ENCODE data around the gene DNAJC7. TPM values are rescaled to one million over a fixed set of nuclear protein-coding genes. Genes with fewer than 3 reads are reported as not detected.

Gene DNAJC7, protein sequence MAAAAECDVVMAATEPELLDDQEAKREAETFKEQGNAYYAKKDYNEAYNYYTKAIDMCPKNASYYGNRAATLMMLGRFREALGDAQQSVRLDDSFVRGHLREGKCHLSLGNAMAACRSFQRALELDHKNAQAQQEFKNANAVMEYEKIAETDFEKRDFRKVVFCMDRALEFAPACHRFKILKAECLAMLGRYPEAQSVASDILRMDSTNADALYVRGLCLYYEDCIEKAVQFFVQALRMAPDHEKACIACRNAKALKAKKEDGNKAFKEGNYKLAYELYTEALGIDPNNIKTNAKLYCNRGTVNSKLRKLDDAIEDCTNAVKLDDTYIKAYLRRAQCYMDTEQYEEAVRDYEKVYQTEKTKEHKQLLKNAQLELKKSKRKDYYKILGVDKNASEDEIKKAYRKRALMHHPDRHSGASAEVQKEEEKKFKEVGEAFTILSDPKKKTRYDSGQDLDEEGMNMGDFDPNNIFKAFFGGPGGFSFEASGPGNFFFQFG
- 100 to 1,000 TPM; 106 to 117 TPM for total RNA-seq

DNA sequence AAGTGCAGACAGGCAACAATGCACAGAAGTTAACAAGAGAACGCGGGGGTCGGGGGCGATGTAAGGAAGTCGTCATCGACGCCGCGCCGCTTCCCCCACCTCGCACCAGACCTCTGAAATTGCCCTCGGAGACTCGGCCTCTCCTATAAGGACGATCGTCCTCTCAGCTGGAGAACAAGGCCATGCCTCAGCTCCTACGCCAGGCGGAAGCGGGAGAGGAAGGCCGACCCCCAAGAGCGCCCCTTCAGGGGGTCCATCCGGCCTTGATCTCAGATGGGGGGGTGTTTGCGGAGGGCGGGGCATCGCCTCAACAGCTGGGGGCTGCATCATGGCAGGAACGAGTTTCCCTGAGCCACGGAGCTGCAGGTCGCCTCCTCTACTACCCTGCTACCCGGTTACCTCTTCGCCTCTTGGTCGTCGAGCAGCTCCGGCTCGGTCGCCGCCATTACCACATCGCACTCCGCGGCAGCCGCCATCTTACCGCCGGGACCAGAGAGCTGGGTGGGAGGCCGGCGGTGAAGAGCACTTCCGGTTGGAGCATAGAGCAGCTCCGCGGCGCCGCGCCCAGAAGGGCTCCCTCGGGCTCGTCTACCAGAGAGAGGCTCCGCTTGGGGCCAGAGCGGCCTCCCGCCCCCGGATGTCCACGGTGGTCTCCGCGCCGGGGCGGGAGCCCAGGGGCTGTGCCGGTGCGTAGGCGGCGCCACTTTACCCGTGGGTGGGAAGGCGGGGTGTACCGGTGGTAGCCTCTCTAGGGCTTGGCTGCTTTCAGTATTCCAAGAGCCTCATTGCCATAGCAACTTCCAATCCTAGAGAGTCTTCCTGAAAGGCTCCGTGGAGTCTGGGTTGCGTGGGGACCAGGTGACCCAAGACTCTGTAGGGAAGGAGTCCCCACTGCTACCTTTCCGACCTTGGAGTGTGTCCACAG lies at the start of gene DNAJC7:
Gene DNAJC7 (minus strand): TSS at position 499 of the 925 bp plus-strand sequence. CDS start 23 bp downstream, at position 476.
- peaks cover 3 to 19% of the 10 kb centered on the region in 2 donors for H3K36me3 Mint-ChIP-seq (ENCODE audit: insufficient read depth in 2 of 2)
- peak within 1 kb of the TSS; percentile 97 to 98 for H3K4me3 Mint-ChIP-seq
- DNase-seq (peak; percentile 94 to 95), ATAC-seq (replicated peaks in 1 of 2) (peak; percentile 91 to 92)
- H3K27me3 Mint-ChIP-seq (ENCODE audit: low read depth) = no peaks in the 10 kb centered on the region
- peak within 1 kb of the TSS; percentile 98 for H3K27ac Mint-ChIP-seq
- H3K9me3 Mint-ChIP-seq = peaks cover 1 to 7% of the 10 kb centered on the region in 2 donors
- peaks cover 69% of the 10 kb centered on the region for H3K4me1 Mint-ChIP-seq (ENCODE audit: low read depth)

GRCh38 chr17:42065201-42065600 lies 48.0 kb upstream of the DNAJC7 start:
- H3K27ac Mint-ChIP-seq = no peak overlapping the region
- H3K36me3 Mint-ChIP-seq (ENCODE audit: insufficient read depth in 2 of 2) = no peaks in the 10 kb centered on the region
- H3K4me3 Mint-ChIP-seq = no peak overlapping the region
- ATAC-seq (replicated peaks in 1 of 2) (peak in 1 of 2 donors; percentile 31), DNase-seq (no peak)
- H3K4me1 Mint-ChIP-seq (ENCODE audit: low read depth) = peaks cover 35% of the 10 kb centered on the region
- no peaks in the 10 kb centered on the region for H3K27me3 Mint-ChIP-seq (ENCODE audit: low read depth)
- H3K9me3 Mint-ChIP-seq = no peaks in the 10 kb centered on the region

- Mint-ChIP-seq H3K27ac (no peak overlapping the region), H3K36me3 (ENCODE audit: insufficient read depth in 2 of 2) (no peaks in the 10 kb centered on the region), H3K4me1 (ENCODE audit: low read depth) (peaks cover 35% of the 10 kb centered on the region), H3K4me3 (no peak overlapping the region), H3K9me3 (no peaks in the 10 kb centered on the region), H3K27me3 (ENCODE audit: low read depth) (no peaks in the 10 kb centered on the region)
- DNase-seq (no peak), ATAC-seq (replicated peaks in 1 of 2) (no peak)
Observed at GRCh38 chr17:42062681-42063080, 45.4 kb upstream of the DNAJC7 start.

DNA sequence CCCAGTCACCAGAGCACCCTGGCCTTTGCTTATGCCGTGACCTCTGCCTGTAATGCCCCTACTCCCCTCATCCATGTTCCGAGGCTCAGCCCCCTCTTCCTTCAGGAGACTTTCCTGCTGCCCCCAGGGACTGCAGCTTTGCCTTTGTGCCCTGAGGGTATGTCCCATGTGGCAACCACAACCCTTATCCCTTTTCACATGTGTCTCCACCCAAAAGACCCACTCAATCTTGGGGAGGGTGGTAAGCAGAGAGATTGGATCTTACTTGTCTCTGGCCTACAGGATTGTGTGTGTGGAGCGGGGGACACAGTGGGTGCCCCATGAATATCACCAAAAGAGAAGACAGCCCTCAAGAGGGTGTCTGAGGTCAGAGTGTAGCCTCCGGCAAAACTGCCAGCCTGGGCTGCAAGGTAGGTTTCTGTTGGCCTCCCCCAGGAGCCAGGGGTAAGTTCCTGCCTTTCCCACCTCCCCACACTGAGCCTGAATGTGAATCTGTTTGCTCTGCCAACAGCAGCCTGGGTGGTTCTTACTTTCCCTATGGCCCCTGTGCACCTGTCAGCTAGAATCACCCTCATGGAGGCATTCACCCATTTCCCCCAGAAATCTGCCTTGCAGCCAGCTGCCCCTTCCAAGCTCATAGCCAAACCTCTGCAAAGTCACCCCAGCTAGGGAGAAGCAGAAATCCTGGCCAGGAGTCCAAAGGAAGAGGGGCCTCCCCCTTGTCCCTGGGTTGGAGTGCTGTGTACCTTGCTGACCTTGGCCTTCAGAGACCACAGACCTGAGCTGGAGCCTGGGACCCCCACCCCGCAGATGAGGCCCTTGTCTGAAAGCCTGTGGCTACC lies 44.6 kb upstream of the DNAJC7 start:
- H3K27ac Mint-ChIP-seq = no peak overlapping the region
- no peaks in the 10 kb centered on the region for H3K9me3 Mint-ChIP-seq
- H3K4me3 Mint-ChIP-seq = no peak overlapping the region
- no peaks in the 10 kb centered on the region for H3K27me3 Mint-ChIP-seq (ENCODE audit: low read depth)
- no peak for ATAC-seq (replicated peaks in 1 of 2)
- H3K36me3 Mint-ChIP-seq (ENCODE audit: insufficient read depth in 2 of 2) = no peaks in the 10 kb centered on the region
- peaks cover 34% of the 10 kb centered on the region for H3K4me1 Mint-ChIP-seq (ENCODE audit: low read depth)
- no peak for DNase-seq

GRCh38 chr17:42060231-42060630 lies 43.0 kb upstream of the DNAJC7 start:
- ATAC-seq (replicated peaks in 1 of 2) (no peak), DNase-seq (no peak)
- Mint-ChIP-seq H3K36me3 (ENCODE audit: insufficient read depth in 2 of 2) (no peaks in the 10 kb centered on the region), H3K27ac (no peak overlapping the region), H3K4me3 (no peak overlapping the region), H3K27me3 (ENCODE audit: low read depth) (no peaks in the 10 kb centered on the region), H3K9me3 (no peaks in the 10 kb centered on the region), H3K4me1 (ENCODE audit: low read depth) (peaks cover 42% of the 10 kb centered on the region)

DNA sequence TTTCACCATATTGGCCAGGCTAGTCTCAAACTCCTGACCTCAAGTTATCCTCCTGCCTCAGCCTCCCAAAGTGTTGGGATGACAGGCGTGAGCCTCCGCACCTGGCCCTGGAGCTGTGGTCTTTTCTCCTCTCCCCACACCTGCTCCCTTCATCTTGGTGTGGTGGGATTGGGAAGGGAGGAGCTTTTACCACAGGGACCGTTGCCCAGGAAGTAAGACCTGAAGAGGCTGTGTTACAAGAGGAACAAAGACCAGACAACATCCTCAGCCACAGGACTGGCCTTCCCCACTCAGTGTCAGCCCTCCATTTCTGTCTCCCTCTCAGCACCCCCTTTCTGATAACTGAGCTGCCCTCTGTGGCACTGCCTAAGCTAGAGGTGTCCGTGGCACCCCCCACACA lies 42.6 kb upstream of the DNAJC7 start:
- no peaks in the 10 kb centered on the region for H3K9me3 Mint-ChIP-seq
- H3K27ac Mint-ChIP-seq = no peak overlapping the region
- H3K4me1 Mint-ChIP-seq (ENCODE audit: low read depth) = peaks cover 38% of the 10 kb centered on the region
- H3K27me3 Mint-ChIP-seq (ENCODE audit: low read depth) = peaks cover 4% of the 10 kb centered on the region
- ATAC-seq (replicated peaks in 1 of 2) (no peak), DNase-seq (no peak)
- no peak overlapping the region for H3K4me3 Mint-ChIP-seq
- no peaks in the 10 kb centered on the region for H3K36me3 Mint-ChIP-seq (ENCODE audit: insufficient read depth in 2 of 2)

- Mint-ChIP-seq H3K4me3 (no peak overlapping the region), H3K9me3 (no peaks in the 10 kb centered on the region), H3K27me3 (ENCODE audit: low read depth) (peaks cover 15% of the 10 kb centered on the region), H3K27ac (no peak overlapping the region), H3K4me1 (ENCODE audit: low read depth) (peaks cover 21% of the 10 kb centered on the region), H3K36me3 (ENCODE audit: insufficient read depth in 2 of 2) (no peaks in the 10 kb centered on the region)
- ATAC-seq (replicated peaks in 1 of 2) (no peak), DNase-seq (no peak)
Observed at GRCh38 chr17:42058063-42058462, 40.8 kb upstream of the DNAJC7 start.

- no peak for ATAC-seq (replicated peaks in 1 of 2)
- Mint-ChIP-seq H3K36me3 (ENCODE audit: insufficient read depth in 2 of 2) (no peaks in the 10 kb centered on the region), H3K27ac (no peak overlapping the region), H3K27me3 (ENCODE audit: low read depth) (peaks cover 30% of the 10 kb centered on the region), H3K9me3 (no peaks in the 10 kb centered on the region), H3K4me3 (no peak overlapping the region), H3K4me1 (ENCODE audit: low read depth) (peaks cover 17% of the 10 kb centered on the region)
- no peak for DNase-seq
Observed at GRCh38 chr17:42056635-42057034, 39.4 kb upstream of the DNAJC7 start.

DNA sequence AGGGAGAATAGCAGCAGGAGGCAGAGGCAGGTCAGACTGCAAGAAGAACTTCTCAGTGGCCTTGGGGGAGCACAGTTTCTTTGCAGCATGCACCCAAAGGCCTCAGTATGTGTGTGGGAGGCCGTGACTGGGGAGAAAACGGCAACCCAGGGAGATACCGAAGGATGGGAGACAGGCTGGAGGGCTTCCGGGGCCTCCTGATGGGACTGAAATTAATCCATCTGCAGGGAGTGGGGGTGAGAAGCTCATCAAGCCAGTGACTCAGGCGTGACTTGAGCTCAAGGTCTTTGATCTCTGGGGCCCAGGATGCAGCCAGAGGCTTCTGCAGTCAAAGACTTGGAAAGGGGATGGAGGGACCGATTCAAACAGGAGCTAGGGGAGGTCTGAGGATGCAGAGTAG lies 38.3 kb upstream of the DNAJC7 start:
- no peak overlapping the region for H3K4me3 Mint-ChIP-seq
- DNase-seq (no peak), ATAC-seq (replicated peaks in 1 of 2) (peak; percentile 9 to 17)
- no peaks in the 10 kb centered on the region for H3K9me3 Mint-ChIP-seq
- H3K36me3 Mint-ChIP-seq (ENCODE audit: insufficient read depth in 2 of 2) = no peaks in the 10 kb centered on the region
- H3K4me1 Mint-ChIP-seq (ENCODE audit: low read depth) = peaks cover 17% of the 10 kb centered on the region
- H3K27me3 Mint-ChIP-seq (ENCODE audit: low read depth) = peaks cover 41% of the 10 kb centered on the region
- H3K27ac Mint-ChIP-seq = no peak overlapping the region

DNA sequence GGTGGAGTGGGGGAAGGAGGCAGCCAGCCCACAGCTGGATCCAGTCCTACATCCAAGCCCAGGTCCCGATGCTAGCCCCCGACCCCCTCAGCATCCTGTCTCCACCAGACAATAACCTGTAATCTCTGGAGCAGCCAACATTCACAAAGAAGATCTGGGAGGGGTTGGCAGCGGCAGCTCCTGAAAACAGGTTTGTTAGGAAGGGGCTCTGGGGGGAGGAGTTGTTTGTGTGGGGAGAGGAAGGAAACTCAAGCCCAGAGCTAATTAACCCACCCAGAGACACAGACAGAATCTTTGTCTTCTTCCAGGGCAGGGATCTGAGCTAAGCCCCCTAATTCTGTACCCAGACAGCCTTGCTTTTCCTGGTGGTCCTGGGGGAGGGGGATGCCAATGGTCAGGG lies 37.8 kb upstream of the DNAJC7 start:
- H3K4me1 Mint-ChIP-seq (ENCODE audit: low read depth) = peaks cover 17% of the 10 kb centered on the region
- H3K27me3 Mint-ChIP-seq (ENCODE audit: low read depth) = peaks cover 41% of the 10 kb centered on the region
- ATAC-seq (replicated peaks in 1 of 2) (no peak), DNase-seq (no peak)
- H3K27ac Mint-ChIP-seq = no peak overlapping the region
- H3K4me3 Mint-ChIP-seq = no peak overlapping the region
- H3K9me3 Mint-ChIP-seq = no peaks in the 10 kb centered on the region
- no peaks in the 10 kb centered on the region for H3K36me3 Mint-ChIP-seq (ENCODE audit: insufficient read depth in 2 of 2)

DNA sequence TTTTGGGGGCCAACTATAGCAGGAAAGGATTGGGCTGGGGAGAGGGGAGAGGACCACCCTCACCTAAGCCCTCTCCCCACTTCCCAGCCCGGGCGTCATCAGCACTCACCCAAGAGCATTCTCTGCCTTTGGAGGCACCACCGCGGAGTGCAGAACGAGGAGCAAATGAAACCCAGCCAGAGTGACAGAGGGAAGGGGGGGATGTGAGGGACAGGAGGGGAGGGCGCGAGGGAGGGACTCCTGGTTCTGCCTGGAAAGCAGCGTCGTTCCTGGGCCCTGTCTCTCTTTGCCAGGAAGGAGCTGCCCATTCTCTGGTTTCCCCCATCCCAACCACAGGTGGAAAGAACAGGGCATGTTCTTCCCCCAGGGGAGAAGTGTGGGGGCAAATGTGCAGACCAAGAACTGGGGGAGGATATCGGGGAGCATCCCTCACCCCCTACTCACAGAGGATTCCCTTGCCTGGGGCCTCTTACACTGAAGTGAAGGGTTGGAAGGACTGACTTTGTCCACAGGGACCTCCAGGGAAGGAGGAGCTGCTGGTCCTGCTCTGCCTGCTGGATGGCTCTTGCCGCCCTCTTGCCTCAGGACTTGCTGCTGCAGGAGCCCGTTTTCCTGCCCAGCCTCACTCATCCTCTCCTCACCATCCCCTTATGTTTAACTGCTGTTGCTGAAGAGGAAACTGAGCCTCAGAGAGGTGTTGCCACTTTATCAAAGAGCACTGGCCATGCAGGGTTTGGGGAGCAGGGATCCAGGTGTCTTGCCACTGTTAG lies 36.7 kb upstream of the DNAJC7 start:
- Mint-ChIP-seq H3K27ac (no peak overlapping the region), H3K36me3 (ENCODE audit: insufficient read depth in 2 of 2) (no peaks in the 10 kb centered on the region), H3K27me3 (ENCODE audit: low read depth) (peaks cover 47% of the 10 kb centered on the region), H3K4me1 (ENCODE audit: low read depth) (peaks cover 17% of the 10 kb centered on the region), H3K4me3 (no peak overlapping the region), H3K9me3 (no peaks in the 10 kb centered on the region)
- ATAC-seq (replicated peaks in 1 of 2) = no peak
- no peak for DNase-seq

- Mint-ChIP-seq H3K27me3 (ENCODE audit: low read depth) (peaks cover 54% of the 10 kb centered on the region), H3K4me1 (ENCODE audit: low read depth) (peaks cover 17% of the 10 kb centered on the region), H3K4me3 (no peak overlapping the region), H3K27ac (no peak overlapping the region), H3K9me3 (no peaks in the 10 kb centered on the region), H3K36me3 (ENCODE audit: insufficient read depth in 2 of 2) (no peaks in the 10 kb centered on the region)
- ATAC-seq (replicated peaks in 1 of 2) (no peak), DNase-seq (no peak)
Observed at GRCh38 chr17:42052346-42052877, 35.2 kb upstream of the DNAJC7 start.

Data from activated T-cell treated with anti-CD3 and anti-CD28 coated beads, Interleukin-2, amount 50 U/mL, for 72 hours (primary cell).